Tongue (tissue), 2 donors: ENCODE data around the gene ZNF562. TPM values are rescaled to one million over a fixed set of nuclear protein-coding genes. Genes with fewer than 3 reads are reported as not detected.

Experiments
- DNase-seq: peaks from one replicate; pipeline ENCODE4 v3.0.0-alpha.2; 2015
- total RNA-seq: library from RNA; depleted of rRNA; stranded (reverse); fragments of >200 nt; gene quantifications from one replicate; pipeline ENCODE4 v1.2.3, GENCODE V29; 2014

Gene ZNF562
- total RNA-seq, 1 donor from 2014 or later: 47.9 TPM

- no peak for DNase-seq
These were observed 33.1 kb downstream of the ZNF562 start for GRCh38 chr19:9641810-9642209.

GRCh38 chr19:9640956-9641355, 33.9 kb downstream of the ZNF562 start:
- DNase-seq: no peak

GRCh38 chr19:9636018-9636417, 38.9 kb downstream of the ZNF562 start:
- DNase-seq: no peak

GRCh38 chr19:9627856-9628255, 47.0 kb downstream of the ZNF562 start:
- no peak for DNase-seq

- DNase-seq: peak; percentile 18
These were observed 52.4 kb downstream of the ZNF562 start for GRCh38 chr19:9622531-9622930.

GRCh38 chr19:9621156-9622037, 53.5 kb downstream of the ZNF562 start, which contains the start of gene ZNF561:
ZNF561 (minus strand) TSS chr19:9621232; CDS start chr19:9619456, 1,776 bp downstream.
- DNase-seq: peak; percentile 95

- no peak for DNase-seq
These were observed 54.1 kb downstream of the ZNF562 start for GRCh38 chr19:9620842-9621155.

- DNase-seq: no peak
These were observed 59.1 kb downstream of the ZNF562 start for GRCh38 chr19:9615844-9616243.

GRCh38 chr19:9610484-9611113, 64.3 kb downstream of the ZNF562 start:
- DNase-seq: no peak

GRCh38 chr19:9608912-9609311, 66.0 kb downstream of the ZNF562 start:
- no peak for DNase-seq

GRCh38 chr19:9597027-9597426, 77.9 kb downstream of the ZNF562 start:
- DNase-seq: no peak

Other genes with a start within 250 kb of the ZNF562 start
- gene ZNF266, start 239.5 kb downstream of the ZNF562 start, total RNA-seq: 21.1 TPM
- not detected for gene ZNF560, start 176.5 kb downstream of the ZNF562 start, total RNA-seq
- gene ZNF426, start 136.5 kb downstream of the ZNF562 start, total RNA-seq: 18.8 TPM
- gene ZNF121, start 90.6 kb downstream of the ZNF562 start, total RNA-seq: 40.5 TPM
- 49.1 TPM for gene ZNF561, start 53.9 kb downstream of the ZNF562 start, total RNA-seq
- 18.3 TPM for gene ZNF846, start 93.6 kb upstream of the ZNF562 start, total RNA-seq
- gene FBXL12, start 144.0 kb upstream of the ZNF562 start, total RNA-seq: 16.3 TPM
- 139 TPM for gene UBL5, start 152.8 kb upstream of the ZNF562 start, total RNA-seq
- 71.6 TPM for gene PIN1, start 160.2 kb upstream of the ZNF562 start, total RNA-seq